HCT116 (cell line): ENCODE data around the gene UPF1.
A peak's percentile ranks its signal among the peaks of the same experiment; 100 is the strongest.

Experiments
- CTCF ChIP-seq, 3 experiments: fragments of 200-600 bp in 1 of 3; sonication (generic) in 1 of 3; IDR thresholded peaks in 2 of 3; conservative IDR thresholded peaks in 1 of 3; 2 replicates each; pipeline ENCODE4 v1.5.1; 2012 to 2017; ENCODE audit warnings: low read depth in 2 of 3, low read length in 2 of 3, antibody characterized with exemption in 1 of 3, borderline replicate concordance in 1 of 3, control low read depth in 1 of 3, mild to moderate bottlenecking in 1 of 3, mixed read lengths in 1 of 3, mixed run types in 1 of 3, moderate library complexity in 1 of 3; ENCODE audit not compliant: insufficient read depth in 1 of 3
- MAX ChIP-seq: IDR thresholded peaks from 2 replicates; pipeline ENCODE4 v1.6.1; 2012
- REST ChIP-seq: IDR thresholded peaks from 2 replicates; pipeline ENCODE4 v1.6.1; 2012; ENCODE audit warnings: low read depth
- ZFX ChIP-seq: fragments of 450-650 bp; IDR thresholded peaks from 2 replicates; pipeline ENCODE4 v1.6.1; 2017

GRCh38 chr19:18856385-18857126 lies 24.8 kb downstream of the UPF1 start:
- TF ChIP-seq ZFX, result no peak
- no peak for TF ChIP-seq REST
- TF ChIP-seq CTCF (IDR thresholded peaks at IDR 0.05 in 2 of 3, conservative IDR thresholded peaks at IDR 0.05 in 1 of 3; ENCODE audit: borderline replicate concordance in 1 of 3, insufficient read depth in 1 of 3, low read depth in 2 of 3, low read length in 2 of 3), result peak in 2 of 3 experiments; percentile 31 to 40; a peak in 4 of 6 replicates
- TF ChIP-seq MAX, result no peak
